OCI-LY1 (cell line): ENCODE results near the gene AACS.

Experiments
- EZH2 ChIP-seq: fragments of 200-600 bp; sonication (generic), shearing (Covaris generic); IDR thresholded peaks from 2 replicates; pipeline ENCODE4 v1.8.0; 2017; ENCODE audit warnings: borderline replicate concordance, mixed run types, mild to moderate bottlenecking, antibody characterized with exemption, low read length, moderate library complexity, mixed read lengths
- TF ChIP-seq, protein P1 (sequence below): fragments of 200-600 bp; sonication (generic), shearing (Covaris generic); IDR thresholded peaks from 2 replicates; pipeline ENCODE4 v1.5.1; 2017; ENCODE audit warnings: mild to moderate bottlenecking, antibody characterized with exemption, low read length, moderate library complexity, mixed read lengths

DNA sequence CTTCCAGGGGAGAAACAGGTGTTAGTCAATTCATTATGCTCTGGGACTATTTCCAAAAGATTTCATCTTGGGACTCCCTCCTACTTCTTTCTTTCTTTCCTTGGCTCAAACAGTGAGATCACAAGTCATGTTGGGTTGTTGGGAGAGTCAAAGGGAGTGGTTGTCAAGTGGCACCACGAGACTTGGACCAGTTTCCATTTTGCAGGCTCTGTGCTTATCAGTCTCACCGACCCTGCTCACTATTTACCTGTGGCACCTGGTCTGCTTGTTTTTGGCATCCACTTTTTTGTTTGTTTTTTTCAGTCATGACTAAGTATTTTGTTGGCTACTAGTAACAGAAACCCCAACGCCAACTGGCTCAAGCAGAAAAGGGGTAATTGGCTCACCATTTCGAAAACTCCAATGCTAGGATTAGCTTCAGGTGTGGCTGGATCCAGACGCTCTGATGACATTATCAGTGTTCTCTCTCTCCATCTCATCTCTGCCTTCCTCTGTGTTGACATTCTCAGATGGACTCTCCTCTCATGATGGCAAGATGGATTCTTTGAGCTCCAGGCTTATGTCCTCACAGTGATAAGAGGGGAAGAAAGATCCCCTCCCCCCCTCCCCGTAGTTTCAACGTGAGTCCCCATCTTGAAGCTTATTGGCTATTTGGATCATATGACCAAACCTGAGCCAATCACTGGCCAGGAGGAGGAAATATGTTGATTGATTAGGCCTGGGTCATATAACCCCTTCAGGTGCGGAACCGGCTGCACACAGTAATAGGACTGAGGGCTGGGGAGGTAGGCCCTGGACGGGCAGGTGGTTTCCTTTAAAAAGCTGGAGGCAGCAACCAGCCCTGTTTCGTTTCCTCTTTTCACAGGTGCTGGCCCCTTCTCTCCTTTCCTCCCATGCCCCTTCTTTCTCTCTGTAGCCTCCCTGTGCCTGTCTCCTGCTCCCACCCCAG, 84.2 kb downstream of the AACS start:
- no peak for TF ChIP-seq EZH2
- TF ChIP-seq, protein P1, sequence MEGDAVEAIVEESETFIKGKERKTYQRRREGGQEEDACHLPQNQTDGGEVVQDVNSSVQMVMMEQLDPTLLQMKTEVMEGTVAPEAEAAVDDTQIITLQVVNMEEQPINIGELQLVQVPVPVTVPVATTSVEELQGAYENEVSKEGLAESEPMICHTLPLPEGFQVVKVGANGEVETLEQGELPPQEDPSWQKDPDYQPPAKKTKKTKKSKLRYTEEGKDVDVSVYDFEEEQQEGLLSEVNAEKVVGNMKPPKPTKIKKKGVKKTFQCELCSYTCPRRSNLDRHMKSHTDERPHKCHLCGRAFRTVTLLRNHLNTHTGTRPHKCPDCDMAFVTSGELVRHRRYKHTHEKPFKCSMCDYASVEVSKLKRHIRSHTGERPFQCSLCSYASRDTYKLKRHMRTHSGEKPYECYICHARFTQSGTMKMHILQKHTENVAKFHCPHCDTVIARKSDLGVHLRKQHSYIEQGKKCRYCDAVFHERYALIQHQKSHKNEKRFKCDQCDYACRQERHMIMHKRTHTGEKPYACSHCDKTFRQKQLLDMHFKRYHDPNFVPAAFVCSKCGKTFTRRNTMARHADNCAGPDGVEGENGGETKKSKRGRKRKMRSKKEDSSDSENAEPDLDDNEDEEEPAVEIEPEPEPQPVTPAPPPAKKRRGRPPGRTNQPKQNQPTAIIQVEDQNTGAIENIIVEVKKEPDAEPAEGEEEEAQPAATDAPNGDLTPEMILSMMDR, result no peak
